K562 (cell line): ENCODE results near the gene PSG2.
"Not testable (repeated sequence)": the region's sequence is repeated elsewhere in the genome, so short reads cannot be mapped to it uniquely, and the experiment has no call there.

Experiments used
- BDP1 ChIP-seq: IDR thresholded peaks from 3 replicates; pipeline ENCODE4 v1.6.1; 2011; ENCODE audit not compliant: insufficient read length, insufficient read depth
- CBX8 ChIP-seq: fragments of 200-600 bp; sonication (generic); IDR thresholded peaks from 2 replicates; pipeline ENCODE4 v1.6.1; 2012; ENCODE audit warnings: borderline replicate concordance, mixed run types, low read depth, mild to moderate bottlenecking, moderate library complexity, mixed read lengths, low read length, control low read depth, inconsistent platforms; ENCODE audit not compliant: poor library complexity, severe bottlenecking; ENCODE audit errors: extremely low read depth
- DACH1 ChIP-seq: fragments of 450-650 bp; IDR thresholded peaks from 2 replicates; pipeline ENCODE4 v1.6.1; 2018; ENCODE audit not compliant: partially characterized antibody
- EP300 ChIP-seq: IDR thresholded peaks from 2 replicates; pipeline ENCODE4 v1.6.1; 2012; ENCODE audit warnings: low read length, improper control_type of control experiment
- EZH2 ChIP-seq: IDR thresholded peaks from 2 replicates; pipeline ENCODE4 v1.6.1; 2012; ENCODE audit warnings: low read depth, mild to moderate bottlenecking, inconsistent platforms, low read length, borderline replicate concordance
- KAT7 ChIP-seq: sonication (generic); formaldehyde crosslinking; IDR thresholded peaks from 2 replicates; pipeline ENCODE4 v1.8.0; 2022; ENCODE audit warnings: missing genetic modification reagents, mild to moderate bottlenecking, borderline replicate concordance
- MTA3 ChIP-seq: fragments of 450-650 bp; formaldehyde crosslinking; IDR thresholded peaks from 2 replicates; pipeline ENCODE4 v1.6.1; 2017; ENCODE audit warnings: mild to moderate bottlenecking, borderline replicate concordance
- RBM17 ChIP-seq: fragments of 200-400 bp; formaldehyde crosslinking; IDR thresholded peaks from 2 replicates; pipeline ENCODE4 v1.6.1; 2017; ENCODE audit warnings: low read depth, mild to moderate bottlenecking, low read length, borderline replicate concordance
- ZBTB8A ChIP-seq: fragments of 450-650 bp; IDR thresholded peaks from 2 replicates; pipeline ENCODE4 v1.6.1; 2018; ENCODE audit warnings: mild to moderate bottlenecking, moderate library complexity; ENCODE audit not compliant: partially characterized antibody
- TF ChIP-seq, protein P1 (sequence below), 3 experiments: IDR thresholded peaks in 2 of 3; conservative IDR thresholded peaks in 1 of 3; 2 replicates each; pipeline ENCODE4 v1.5.1; 2011 to 2012; ENCODE audit warnings: low read length in 3 of 3, mild to moderate bottlenecking in 3 of 3, control low read depth in 2 of 3, improper control_type of control experiment in 1 of 3, inconsistent platforms in 1 of 3, low read depth in 1 of 3, mixed read lengths in 1 of 3, moderate library complexity in 1 of 3; ENCODE audit not compliant: insufficient read depth in 2 of 3

DNA sequence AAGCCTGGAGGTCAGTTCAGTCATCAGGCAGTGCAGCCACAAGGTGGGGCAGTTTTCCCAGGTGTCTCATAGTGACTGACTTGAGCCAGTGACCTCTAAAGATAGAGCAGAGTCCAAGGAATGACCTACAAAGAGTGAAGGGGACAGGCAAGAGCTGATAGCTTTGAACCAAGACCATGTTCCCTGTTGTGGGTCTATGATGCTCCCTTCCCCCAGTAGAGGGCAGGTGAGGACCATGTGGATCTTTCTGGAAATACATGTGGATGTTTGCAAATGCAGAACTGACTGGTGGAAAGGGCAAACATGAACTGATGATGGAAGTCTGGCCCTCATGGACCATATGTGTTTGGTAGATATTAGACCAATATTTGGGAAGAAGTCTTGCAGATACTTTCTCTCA is 62.9 kb downstream of the PSG2 start:
- TF ChIP-seq KAT7 (CRISPR knock-in tag); BDP1; ZBTB8A; EP300; RBM17; DACH1; MTA3; EZH2; CBX8: not testable (repeated sequence)
- TF ChIP-seq, protein P1, sequence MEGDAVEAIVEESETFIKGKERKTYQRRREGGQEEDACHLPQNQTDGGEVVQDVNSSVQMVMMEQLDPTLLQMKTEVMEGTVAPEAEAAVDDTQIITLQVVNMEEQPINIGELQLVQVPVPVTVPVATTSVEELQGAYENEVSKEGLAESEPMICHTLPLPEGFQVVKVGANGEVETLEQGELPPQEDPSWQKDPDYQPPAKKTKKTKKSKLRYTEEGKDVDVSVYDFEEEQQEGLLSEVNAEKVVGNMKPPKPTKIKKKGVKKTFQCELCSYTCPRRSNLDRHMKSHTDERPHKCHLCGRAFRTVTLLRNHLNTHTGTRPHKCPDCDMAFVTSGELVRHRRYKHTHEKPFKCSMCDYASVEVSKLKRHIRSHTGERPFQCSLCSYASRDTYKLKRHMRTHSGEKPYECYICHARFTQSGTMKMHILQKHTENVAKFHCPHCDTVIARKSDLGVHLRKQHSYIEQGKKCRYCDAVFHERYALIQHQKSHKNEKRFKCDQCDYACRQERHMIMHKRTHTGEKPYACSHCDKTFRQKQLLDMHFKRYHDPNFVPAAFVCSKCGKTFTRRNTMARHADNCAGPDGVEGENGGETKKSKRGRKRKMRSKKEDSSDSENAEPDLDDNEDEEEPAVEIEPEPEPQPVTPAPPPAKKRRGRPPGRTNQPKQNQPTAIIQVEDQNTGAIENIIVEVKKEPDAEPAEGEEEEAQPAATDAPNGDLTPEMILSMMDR (IDR thresholded peaks at IDR 0.05 in 2 of 3, conservative IDR thresholded peaks at IDR 0.05 in 1 of 3; ENCODE audit: insufficient read depth in 2 of 3, low read depth in 1 of 3, low read length in 3 of 3) = peak in 1 of 3 experiments; percentile 16; a peak in 1 of 6 replicates
